Renal cortex interstitium (tissue), 11 donors: Measurements from ENCODE around the gene SLC19A3. TPM values are rescaled to one million over a fixed set of nuclear protein-coding genes. Genes with fewer than 3 reads are reported as not detected.
"Not testable (repeated sequence)": the region's sequence is repeated elsewhere in the genome, so short reads cannot be mapped to it uniquely, and the experiment has no call there.

Source experiments
- DNase-seq, 11 donors: peaks; one replicate each; pipeline ENCODE4 v3.0.0-alpha.2; 2013; ENCODE audit warnings: low read depth in 9 of 11, low spot score in 4 of 11; ENCODE audit errors: extremely low read depth in 1 of 11
- polyA plus RNA-seq, 3 donors: library from polyadenylated mRNA; unstranded; fragments of 120-200 nt; gene quantifications; one replicate each; pipeline ENCODE4 v1.2.1, GENCODE V29; 2013; ENCODE audit not compliant: insufficient read length in 3 of 3

Gene SLC19A3
- polyA plus RNA-seq, 3 donors: 6.7 to 15.8 (median 10.1) TPM

- no peak for DNase-seq
Measured at GRCh38 chr2:227713291-227713690, 4.5 kb downstream of the SLC19A3 start.

- no peak for DNase-seq
Measured at GRCh38 chr2:227710986-227711385, 6.8 kb downstream of the SLC19A3 start.

GRCh38 chr2:227707390-227707789, 10.4 kb downstream of the SLC19A3 start:
- no peak for DNase-seq

GRCh38 chr2:227706859-227707258, 11.0 kb downstream of the SLC19A3 start:
- DNase-seq: no peak

GRCh38 chr2:227703961-227704360, 13.9 kb downstream of the SLC19A3 start:
- DNase-seq: no peak

- DNase-seq: no peak
Measured at GRCh38 chr2:227703280-227703732, 14.5 kb downstream of the SLC19A3 start.

DNA sequence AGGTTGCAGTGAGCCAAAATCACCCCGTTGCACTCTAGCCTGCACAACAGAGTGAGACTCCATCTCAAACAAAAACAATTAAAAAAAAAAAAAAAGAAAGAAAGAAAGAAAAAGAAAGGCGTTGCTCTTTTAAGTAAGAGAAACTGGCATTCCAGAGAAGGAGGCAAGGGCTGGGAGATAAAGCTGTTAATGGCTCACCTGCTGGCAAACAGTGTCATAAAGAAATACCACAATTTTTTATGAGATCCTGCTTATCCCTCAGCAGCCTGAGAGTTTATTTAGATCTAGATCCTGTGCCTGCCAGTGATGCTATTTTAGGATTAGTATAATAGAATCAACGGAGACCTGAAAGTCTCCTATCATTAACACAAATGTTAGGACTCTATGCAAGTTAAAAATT, 16.3 kb downstream of the SLC19A3 start:
- DNase-seq: no peak

DNA sequence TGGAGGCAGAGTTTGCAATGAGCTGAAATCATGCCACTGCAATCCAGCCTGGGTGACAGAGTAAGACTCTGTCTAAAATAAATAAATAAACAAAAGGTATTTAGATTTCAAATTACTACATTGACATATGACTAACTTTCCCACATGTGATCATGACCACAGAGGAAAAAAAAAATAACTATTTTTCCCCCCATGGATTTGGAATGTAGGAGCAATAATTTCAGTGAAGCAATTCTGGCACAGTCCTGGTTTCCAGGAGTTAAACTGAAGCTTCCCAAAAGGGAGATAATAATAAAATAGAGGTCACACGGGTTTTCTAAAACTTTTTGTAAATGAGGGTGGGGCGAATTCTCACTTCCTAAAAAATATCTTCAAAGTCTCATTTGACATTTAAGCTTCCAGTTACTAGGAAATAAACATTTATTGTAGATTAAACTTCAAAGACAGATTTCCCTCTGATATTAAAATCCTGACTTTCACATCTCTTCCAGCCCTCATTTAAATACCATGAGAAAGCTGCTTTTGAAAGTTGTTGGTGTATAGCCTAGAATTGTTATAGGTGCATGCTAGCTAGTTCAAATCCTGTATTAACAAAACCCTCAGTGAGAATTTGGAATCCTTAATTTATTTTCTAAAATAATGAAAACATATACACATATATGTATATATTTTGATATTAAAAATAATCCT, 20.7 kb downstream of the SLC19A3 start:
- DNase-seq: no peak

DNA sequence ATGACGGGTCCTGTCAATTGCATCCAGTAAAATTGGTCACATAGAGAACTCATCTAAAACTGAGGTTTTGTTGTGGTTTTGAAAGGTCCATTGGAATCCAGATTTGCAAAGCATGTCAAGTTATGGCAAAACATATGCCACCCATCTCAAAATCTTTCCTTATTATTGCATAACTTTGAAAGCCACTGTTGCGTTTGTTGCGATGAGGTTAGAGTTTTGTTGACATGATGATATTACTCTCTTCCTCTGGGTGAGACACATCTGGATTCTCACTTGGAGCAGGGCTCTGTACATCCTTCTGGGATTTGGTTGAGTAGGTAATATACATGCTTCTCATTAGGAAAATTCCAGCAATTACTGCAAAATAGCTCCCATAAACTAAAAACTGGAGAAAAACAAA, 30.6 kb downstream of the SLC19A3 start:
- no peak for DNase-seq

DNA sequence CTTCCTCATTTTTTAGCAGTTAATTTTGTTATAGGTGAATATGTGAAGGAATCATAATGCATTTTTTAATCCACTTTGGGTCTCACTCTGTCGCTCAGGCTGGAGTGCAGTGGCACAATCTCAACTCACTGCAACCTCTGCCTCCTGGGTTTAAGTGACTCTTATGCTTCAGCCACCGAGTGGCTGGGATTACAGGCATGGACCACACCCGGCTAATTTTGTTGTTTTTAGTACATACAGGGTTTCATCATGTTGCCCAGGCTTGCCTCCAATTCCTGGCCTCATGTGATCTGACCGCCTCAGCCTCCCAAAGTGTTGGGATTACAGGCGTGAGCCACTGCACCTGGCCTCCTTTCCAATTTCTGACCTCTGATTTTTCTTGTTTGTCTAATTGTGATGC, 33.6 kb downstream of the SLC19A3 start:
- no peak for DNase-seq

DNA sequence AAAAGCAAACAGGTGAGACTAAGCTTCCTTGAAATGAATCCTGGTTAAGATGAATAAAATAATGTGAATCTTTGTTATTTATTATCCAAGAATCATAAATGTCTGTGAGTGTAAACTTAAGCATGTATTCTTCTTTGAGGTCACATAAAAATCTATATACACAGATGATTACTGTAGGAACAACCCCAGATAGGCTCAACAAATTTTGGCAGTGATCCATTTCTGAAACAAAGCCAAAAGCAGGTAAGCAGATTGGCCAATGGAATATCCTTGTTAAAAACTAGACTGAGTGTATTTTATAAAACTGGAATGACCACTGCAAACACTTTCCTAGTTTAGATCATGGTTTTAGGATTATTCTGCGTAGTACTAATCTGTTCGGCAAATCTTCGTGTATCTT, 39.9 kb downstream of the SLC19A3 start:
- DNase-seq: no peak

- no peak for DNase-seq
Measured at GRCh38 chr2:227674485-227674884, 43.3 kb downstream of the SLC19A3 start.

DNA sequence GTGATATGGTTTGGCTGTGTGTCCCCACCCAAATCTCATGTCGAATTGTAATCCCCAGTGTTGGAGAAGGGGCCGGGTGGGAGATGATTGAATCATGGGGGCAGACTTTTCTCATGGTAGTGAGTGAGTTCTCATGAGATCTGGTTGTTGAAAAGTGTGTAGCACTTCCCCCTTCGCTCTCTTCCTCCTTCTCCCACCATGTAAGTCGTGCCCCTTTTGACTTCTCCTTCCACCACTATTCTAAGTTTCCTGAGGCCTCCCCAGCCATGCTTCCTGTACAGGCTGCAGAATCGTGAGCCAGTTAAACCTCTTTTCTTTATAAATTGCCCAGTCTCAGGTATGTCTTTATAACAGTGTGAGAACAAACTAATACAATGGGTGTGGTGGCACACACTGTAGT, 44.2 kb downstream of the SLC19A3 start:
- DNase-seq: not testable (repeated sequence)

GRCh38 chr2:227671170-227671905, 46.5 kb downstream of the SLC19A3 start:
- no peak for DNase-seq

- not testable (repeated sequence) for DNase-seq
Measured at GRCh38 chr2:227666631-227667170, 51.1 kb downstream of the SLC19A3 start, which contains the start of gene SCYGR5. TSS of gene SCYGR5 (plus strand) at chr2:227666804. CDS start at chr2:227666804, 0 bp downstream.

DNA sequence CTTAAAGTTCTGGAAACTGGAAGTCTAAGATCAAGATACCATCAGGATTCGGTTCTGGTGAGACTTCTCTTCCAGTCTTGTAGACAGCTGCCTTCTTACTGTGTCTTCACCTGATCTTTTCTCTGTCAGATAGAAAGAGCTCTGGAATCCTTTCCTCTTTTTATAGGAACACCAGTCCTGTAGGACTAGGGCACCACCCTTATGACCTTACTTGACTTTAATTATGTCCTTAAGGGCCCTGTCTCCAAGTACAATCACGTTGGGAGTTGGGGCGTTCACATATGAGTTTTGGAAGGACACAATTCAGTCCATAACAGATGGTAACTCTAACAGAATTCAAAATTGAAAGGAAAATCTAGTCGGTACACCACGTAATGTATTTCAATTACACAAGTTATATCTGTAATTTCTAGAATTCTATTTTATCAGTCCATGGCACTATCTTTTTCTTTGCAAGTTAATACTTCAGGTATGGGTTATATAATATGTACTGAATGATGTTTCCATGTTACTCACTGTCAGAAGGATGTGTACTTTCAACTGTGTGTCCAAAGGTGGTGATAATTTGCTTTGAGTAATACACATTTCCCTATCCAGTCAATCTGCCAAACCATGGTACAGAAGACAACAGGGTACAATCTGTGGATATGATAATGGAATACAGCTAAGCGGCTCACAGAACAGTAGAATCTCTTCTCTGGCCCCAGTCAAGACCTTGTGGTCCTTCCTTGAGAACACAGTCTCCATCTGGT, 52.5 kb downstream of the SLC19A3 start:
- DNase-seq: no peak

DNA sequence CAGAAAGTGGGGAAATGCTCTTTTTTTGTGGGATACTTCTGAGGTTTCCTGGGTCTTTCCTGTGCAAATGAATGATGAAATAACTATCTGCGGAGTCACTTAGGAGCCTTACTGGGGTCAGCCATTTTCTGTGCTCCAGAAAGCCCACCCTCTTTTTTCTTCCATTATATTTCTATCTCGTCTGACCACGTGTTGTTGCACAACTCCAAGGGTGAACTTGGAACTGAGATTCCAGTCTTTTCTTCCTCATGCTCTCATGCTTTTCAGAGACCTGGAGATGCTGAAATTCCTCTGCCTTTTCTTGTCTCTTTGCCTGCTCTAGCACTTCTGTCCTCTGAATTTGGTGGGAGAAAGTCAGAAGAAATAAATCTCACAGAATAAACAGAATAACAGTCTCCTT, 56.0 kb downstream of the SLC19A3 start:
- no peak for DNase-seq

DNA sequence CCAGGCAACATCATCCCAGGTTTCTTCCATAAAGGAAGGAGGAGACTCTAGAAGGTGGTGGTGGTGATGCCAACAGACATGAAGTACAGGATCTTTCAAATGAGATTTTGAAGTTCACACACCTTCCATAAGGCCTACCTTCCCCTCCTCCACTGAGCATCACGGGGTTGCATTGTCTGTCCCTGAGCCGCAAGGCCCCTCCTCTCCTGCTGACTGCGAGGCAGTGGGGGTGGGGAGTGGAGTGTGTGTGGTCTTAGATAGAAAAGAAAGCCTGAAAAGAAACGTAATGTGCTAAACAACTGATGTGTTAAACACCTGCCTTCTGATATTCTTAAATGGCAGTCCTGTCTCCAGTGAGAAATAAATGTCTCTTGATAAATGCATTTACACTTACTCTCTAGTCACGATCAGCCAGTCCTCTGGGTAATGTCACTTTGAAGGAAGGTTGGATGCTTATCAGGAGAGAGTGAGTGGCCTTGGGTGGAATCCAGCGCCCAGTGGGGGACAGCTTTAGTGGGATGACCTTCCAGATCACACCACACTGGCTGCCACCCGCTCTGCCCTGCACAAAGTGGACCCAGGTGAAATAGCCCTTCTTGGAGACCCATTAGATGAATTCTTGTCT, 56.7 kb downstream of the SLC19A3 start:
- no peak for DNase-seq

DNA sequence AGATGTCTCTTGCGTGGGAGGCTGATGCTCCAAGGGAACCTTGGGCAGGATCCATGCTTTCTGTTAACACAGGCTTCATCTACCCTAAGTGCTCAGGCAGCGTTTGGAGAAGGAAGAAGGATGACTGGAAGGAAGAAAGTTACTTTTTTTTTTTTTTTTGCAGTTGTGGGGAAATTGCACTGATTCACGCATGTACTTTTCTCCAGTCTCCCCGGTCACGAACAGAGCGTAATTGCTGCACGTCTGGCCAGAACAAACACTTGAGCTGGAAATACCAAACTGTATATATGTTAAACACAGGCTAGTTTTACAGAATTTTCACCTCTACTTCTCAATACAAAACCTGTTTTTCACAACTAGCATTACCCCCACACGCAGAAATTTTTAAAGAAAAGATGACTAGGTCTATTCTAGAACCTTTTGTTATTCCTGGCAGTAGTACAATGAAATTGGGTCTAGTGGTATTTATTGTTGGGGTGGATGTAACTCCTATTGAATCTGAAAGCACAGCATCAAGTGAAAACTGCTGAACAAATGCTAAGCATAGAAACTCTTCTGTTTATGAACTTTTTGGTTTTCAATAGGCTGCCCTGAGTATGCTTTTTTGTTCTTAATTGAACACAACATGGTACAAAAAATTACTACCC, 60.5 kb downstream of the SLC19A3 start:
- DNase-seq: no peak
